Trophoblast cell (in vitro differentiated cells and primary cell): ENCODE measurements around the gene LYSMD2.

Source experiments
- DNase-seq, 2 donors: peaks; one replicate each; pipeline ENCODE4 v3.0.0-alpha.2; 2016
- H2AFZ ChIP-seq: 2 replicates; pipeline ENCODE4 v1.6.1; 2013; ENCODE audit warnings: low read length, moderate library complexity, mild to moderate bottlenecking; ENCODE audit not compliant: insufficient read depth, poor library complexity
- H2AK5ac ChIP-seq: 2 replicates; pipeline ENCODE4 v1.6.1; 2013; ENCODE audit warnings: mild to moderate bottlenecking, low read length
- H2BK120ac ChIP-seq: 2 replicates; pipeline ENCODE4 v1.6.1; 2013; ENCODE audit warnings: low read length, mild to moderate bottlenecking, moderate library complexity; ENCODE audit not compliant: insufficient read depth, poor library complexity
- H2BK12ac ChIP-seq: 2 replicates; pipeline ENCODE4 v1.6.1; 2013; ENCODE audit warnings: mild to moderate bottlenecking, low read length, moderate library complexity
- H2BK5ac ChIP-seq: 2 replicates; pipeline ENCODE4 v1.6.1; 2013; ENCODE audit warnings: low read length, low read depth, moderate library complexity, mild to moderate bottlenecking; ENCODE audit not compliant: poor library complexity
- H3K14ac ChIP-seq: 2 replicates; pipeline ENCODE4 v1.6.1; 2013; ENCODE audit warnings: mild to moderate bottlenecking, low read length
- H3K18ac ChIP-seq: 2 replicates; pipeline ENCODE4 v1.6.1; 2013; ENCODE audit warnings: mild to moderate bottlenecking, low read length
- H3K23ac ChIP-seq: 2 replicates; pipeline ENCODE4 v1.6.1; 2013; ENCODE audit warnings: low read length
- H3K27ac ChIP-seq: 2 replicates; pipeline ENCODE4 v1.5.1; 2013; ENCODE audit warnings: low read depth, mild to moderate bottlenecking, inconsistent platforms, low read length, moderate library complexity
- H3K27me3 ChIP-seq: 2 replicates; pipeline ENCODE4 v1.6.1; 2013; ENCODE audit warnings: inconsistent platforms, mild to moderate bottlenecking, low read length, moderate library complexity; ENCODE audit not compliant: insufficient read depth
- H3K36me3 ChIP-seq, 2 experiments: 1 replicate in 1 of 2; 2 replicates in 1 of 2; pipeline ENCODE4 v1.6.1; 2013; ENCODE audit warnings: low read length in 2 of 2, mild to moderate bottlenecking in 2 of 2, moderate library complexity in 1 of 2; ENCODE audit not compliant: insufficient read depth in 2 of 2, control insufficient read depth in 1 of 2
- H3K4ac ChIP-seq: 2 replicates; pipeline ENCODE4 v1.6.1; 2013; ENCODE audit warnings: low read depth, mild to moderate bottlenecking, low read length, moderate library complexity
- H3K4me1 ChIP-seq, 2 experiments: 1 replicate in 1 of 2; 2 replicates in 1 of 2; pipeline ENCODE4 v1.6.1; 2013; ENCODE audit warnings: low read length in 2 of 2, mild to moderate bottlenecking in 2 of 2, moderate library complexity in 1 of 2; ENCODE audit not compliant: insufficient read depth in 2 of 2, control insufficient read depth in 1 of 2
- H3K4me2 ChIP-seq: 2 replicates; pipeline ENCODE4 v1.6.1; 2013; ENCODE audit warnings: inconsistent platforms, mild to moderate bottlenecking, low read length, moderate library complexity
- H3K4me3 ChIP-seq: 2 replicates; pipeline ENCODE4 v1.5.1; 2013; ENCODE audit warnings: mild to moderate bottlenecking, low read depth, low read length, inconsistent platforms
- H3K79me1 ChIP-seq: one replicate; pipeline ENCODE4 v1.6.1; 2013; ENCODE audit warnings: low read length
- H3K79me2 ChIP-seq: 2 replicates; pipeline ENCODE4 v1.6.1; 2013; ENCODE audit warnings: low read length, mild to moderate bottlenecking; ENCODE audit not compliant: control insufficient read depth, insufficient read depth, poor library complexity
- H3K9ac ChIP-seq: 2 replicates; pipeline ENCODE4 v1.6.1; 2013; ENCODE audit warnings: mild to moderate bottlenecking, low read length
- H3K9me3 ChIP-seq: 2 replicates; pipeline ENCODE4 v1.6.1; 2013; ENCODE audit warnings: low read depth, mild to moderate bottlenecking, control low read depth, inconsistent platforms, low read length; ENCODE audit not compliant: insufficient read depth
- H4K12ac ChIP-seq: 2 replicates; pipeline ENCODE4 v1.6.1; 2013; ENCODE audit warnings: low read depth, mild to moderate bottlenecking, low read length, moderate library complexity
- H4K8ac ChIP-seq: 2 replicates; pipeline ENCODE4 v1.6.1; 2013; ENCODE audit warnings: low read depth, mild to moderate bottlenecking, low read length, moderate library complexity
- H4K91ac ChIP-seq: one replicate; pipeline ENCODE4 v1.6.1; 2013; ENCODE audit warnings: low read depth, mild to moderate bottlenecking, low read length, moderate library complexity
- WGBS: extraction: QIAGEN DNeasy Blood & Tissue Kit; methylation state at CpG from one replicate; pipeline ENCODE4 v1.1.7; 2013; ENCODE audit warnings: missing lambda C conversion rate; ENCODE audit not compliant: insufficient read length, insufficient coverage; ENCODE audit errors: extremely low coverage; 5-methylcytosine and 5-hydroxymethylcytosine counted together

LYSMD2 gene

DNA sequence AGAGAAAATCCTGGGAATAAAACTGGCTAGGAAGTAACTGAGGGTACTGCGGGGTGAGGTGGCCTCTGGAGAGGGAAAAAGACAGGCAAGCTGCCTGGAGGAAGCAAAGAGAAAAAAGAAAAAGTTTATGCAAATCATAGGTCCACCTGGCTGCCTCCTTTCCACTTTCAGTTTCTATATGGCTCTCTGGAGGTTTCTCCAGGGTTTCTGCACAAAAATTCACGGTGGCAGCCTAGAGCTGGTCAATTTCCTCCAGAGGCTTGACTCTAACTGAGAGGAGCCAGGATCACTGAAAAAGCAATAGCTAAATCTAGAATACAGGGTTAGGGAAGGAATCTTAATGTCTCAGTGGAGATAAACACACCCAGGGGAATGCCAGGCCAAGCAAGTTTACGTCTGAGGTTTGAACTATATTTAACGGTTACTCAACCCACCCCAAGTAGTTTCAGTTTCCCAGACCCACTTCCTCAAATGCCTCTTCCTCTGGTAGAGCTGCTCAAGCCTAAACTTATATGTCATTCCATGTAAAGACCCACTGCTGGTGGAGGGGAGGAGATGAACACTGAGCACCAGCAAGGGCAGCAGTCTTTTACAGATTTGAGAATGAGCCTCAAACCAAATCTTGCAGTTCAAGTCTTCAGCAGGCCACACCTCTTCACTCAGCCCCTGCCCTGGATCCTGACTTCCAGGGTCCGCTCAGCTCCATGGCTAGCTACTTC, 5.7 kb downstream of the LYSMD2 start:
- Histone ChIP-seq H4K91ac (no peak overlapping the region), H3K14ac (no peak overlapping the region), H3K79me2 (no peaks in the 10 kb centered on the region), H4K12ac (no peak overlapping the region), H3K4ac (no peak overlapping the region), H3K4me2 (no peak overlapping the region), H3K27ac (no peak overlapping the region), H4K8ac (no peak overlapping the region), H2BK5ac (no peak overlapping the region), H3K27me3 (no peaks in the 10 kb centered on the region), H3K79me1 (peaks cover 7% of the 10 kb centered on the region), H3K4me1 (peaks cover 10 to 18% of the 10 kb centered on the region in 2 experiments), H2AFZ (no peak overlapping the region), H3K9me3 (no peaks in the 10 kb centered on the region), H3K4me3 (no peak overlapping the region), H2BK12ac (no peak overlapping the region), H3K18ac (no peak overlapping the region), H3K23ac (no peak overlapping the region), H3K9ac (no peak overlapping the region), H2AK5ac (no peak overlapping the region), H3K36me3 (no peaks in the 10 kb centered on the region), H2BK120ac (no peak overlapping the region)
- peak; percentile 21 to 42 for DNase-seq
- WGBS: no CpG with 5 or more reads among the region's 5 CpGs

GRCh38 chr15:51727141-51727897, 10.1 kb downstream of the LYSMD2 start:
- Histone ChIP-seq H2BK12ac (peak overlapping the region; percentile 75), H3K36me3 (no peaks in the 10 kb centered on the region), H3K4me2 (peak overlapping the region; percentile 42), H2AFZ (no peak overlapping the region), H2AK5ac (peak overlapping the region; percentile 72), H3K18ac (peak overlapping the region; percentile 63), H3K14ac (peak overlapping the region; percentile 63), H4K12ac (no peak overlapping the region), H4K91ac (peak overlapping the region; percentile 62), H3K27ac (peak overlapping the region; percentile 81), H3K9ac (no peak overlapping the region), H3K79me1 (peaks cover 8% of the 10 kb centered on the region), H3K9me3 (no peaks in the 10 kb centered on the region), H2BK120ac (peak overlapping the region; percentile 18), H3K23ac (no peak overlapping the region), H2BK5ac (peak overlapping the region; percentile 37), H3K79me2 (no peaks in the 10 kb centered on the region), H3K4me3 (no peak overlapping the region), H3K4ac (no peak overlapping the region), H4K8ac (no peak overlapping the region), H3K27me3 (no peaks in the 10 kb centered on the region), H3K4me1 (peaks cover 10 to 20% of the 10 kb centered on the region in 2 experiments)
- DNase-seq: peak in 1 of 2 donors; percentile 26
- WGBS: no CpG with 5 or more reads among the region's 4 CpGs

- Histone ChIP-seq H3K4me2 (peak overlapping the region; percentile 42), H2BK5ac (peak overlapping the region; percentile 29), H3K79me1 (peaks cover 10% of the 10 kb centered on the region), H2AK5ac (no peak overlapping the region), H2BK12ac (peak overlapping the region; percentile 25), H4K91ac (peak overlapping the region; percentile 62), H3K14ac (peak overlapping the region; percentile 15), H3K4me1 (peaks cover 10 to 16% of the 10 kb centered on the region in 2 experiments), H3K27me3 (no peaks in the 10 kb centered on the region), H3K36me3 (no peaks in the 10 kb centered on the region), H2AFZ (no peak overlapping the region), H4K12ac (no peak overlapping the region), H3K18ac (no peak overlapping the region), H3K4ac (no peak overlapping the region), H4K8ac (no peak overlapping the region), H3K23ac (no peak overlapping the region), H3K9me3 (no peaks in the 10 kb centered on the region), H2BK120ac (peak overlapping the region; percentile 18), H3K4me3 (no peak overlapping the region), H3K27ac (peak overlapping the region; percentile 81), H3K79me2 (no peaks in the 10 kb centered on the region), H3K9ac (no peak overlapping the region)
- DNase-seq: peak; percentile 84 to 93
- WGBS: no CpG with 5 or more reads among the region's 5 CpGs
These were observed 11.0 kb downstream of the LYSMD2 start for GRCh38 chr15:51726302-51727073.

DNA sequence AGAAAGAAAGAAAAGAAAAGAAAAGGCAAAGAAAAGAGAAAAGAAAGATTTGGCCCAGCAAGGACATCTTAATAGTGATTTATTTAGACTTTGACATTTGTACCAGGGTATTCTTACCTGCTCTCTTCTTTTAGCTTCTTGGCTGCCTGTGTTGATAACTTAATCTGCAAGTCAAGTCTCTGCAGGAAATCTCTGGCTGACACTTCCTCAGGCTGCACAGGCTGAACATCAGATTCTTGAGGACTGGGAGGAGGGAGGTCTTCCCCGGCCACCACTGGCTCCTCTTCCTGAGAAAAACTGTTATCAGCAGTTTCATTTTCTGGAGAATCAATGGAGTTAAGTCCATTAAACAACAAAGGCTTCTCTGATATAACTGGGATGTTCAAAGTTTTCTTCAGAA, 12.8 kb downstream of the LYSMD2 start:
- Histone ChIP-seq H4K91ac (no peak overlapping the region), H2BK120ac (no peak overlapping the region), H4K8ac (no peak overlapping the region), H3K27ac (no peak overlapping the region), H3K4me2 (no peak overlapping the region), H3K79me1 (peaks cover 15% of the 10 kb centered on the region), H3K23ac (no peak overlapping the region), H3K27me3 (no peaks in the 10 kb centered on the region), H3K9ac (no peak overlapping the region), H3K4me3 (no peak overlapping the region), H3K4me1 (peaks cover 17 to 22% of the 10 kb centered on the region in 2 experiments), H3K36me3 (no peaks in the 10 kb centered on the region), H4K12ac (no peak overlapping the region), H3K9me3 (no peaks in the 10 kb centered on the region), H2BK5ac (no peak overlapping the region), H2AFZ (no peak overlapping the region), H2BK12ac (no peak overlapping the region), H3K14ac (no peak overlapping the region), H3K18ac (no peak overlapping the region), H3K79me2 (no peaks in the 10 kb centered on the region), H2AK5ac (no peak overlapping the region), H3K4ac (no peak overlapping the region)
- WGBS: no CpG with 5 or more reads among the region's 1 CpG
- DNase-seq: no peak
